ENCODE data around the gene CDK18. TPM values are rescaled to one million over a fixed set of nuclear protein-coding genes. Genes with fewer than 3 reads are reported as not detected.
A peak's percentile ranks its signal among the peaks of the same experiment; 100 is the strongest.

Gene CDK18
- total and polyA plus RNA-seq, 9 of the 15 experiments (the other 6 are each of a cell fraction or from before 2014, with no cell fraction given): 0.05 to 0.69 (median 0.17) TPM; not detected in 2

DNA sequence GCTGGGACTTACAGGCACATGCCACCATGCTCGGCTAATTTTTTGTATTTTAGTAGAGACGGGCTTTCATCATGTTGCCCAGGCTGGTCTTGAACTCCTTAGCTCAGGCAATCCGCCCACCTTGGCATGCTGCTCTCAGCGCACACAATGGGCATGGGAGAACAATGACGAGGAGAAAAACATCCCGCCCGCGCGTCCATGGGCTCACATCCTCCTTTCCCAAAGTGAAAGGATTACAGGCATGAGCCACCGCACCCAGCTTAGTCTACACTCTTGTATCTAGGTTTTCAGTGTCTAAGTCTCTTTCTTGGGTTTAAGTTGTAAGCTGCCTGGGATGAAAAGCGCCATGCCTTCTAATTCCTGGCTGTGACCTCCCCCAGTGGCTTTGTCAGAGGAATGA is 37.9 kb downstream of the CDK18 start (continued):
- TF ChIP-seq, protein P1, sequence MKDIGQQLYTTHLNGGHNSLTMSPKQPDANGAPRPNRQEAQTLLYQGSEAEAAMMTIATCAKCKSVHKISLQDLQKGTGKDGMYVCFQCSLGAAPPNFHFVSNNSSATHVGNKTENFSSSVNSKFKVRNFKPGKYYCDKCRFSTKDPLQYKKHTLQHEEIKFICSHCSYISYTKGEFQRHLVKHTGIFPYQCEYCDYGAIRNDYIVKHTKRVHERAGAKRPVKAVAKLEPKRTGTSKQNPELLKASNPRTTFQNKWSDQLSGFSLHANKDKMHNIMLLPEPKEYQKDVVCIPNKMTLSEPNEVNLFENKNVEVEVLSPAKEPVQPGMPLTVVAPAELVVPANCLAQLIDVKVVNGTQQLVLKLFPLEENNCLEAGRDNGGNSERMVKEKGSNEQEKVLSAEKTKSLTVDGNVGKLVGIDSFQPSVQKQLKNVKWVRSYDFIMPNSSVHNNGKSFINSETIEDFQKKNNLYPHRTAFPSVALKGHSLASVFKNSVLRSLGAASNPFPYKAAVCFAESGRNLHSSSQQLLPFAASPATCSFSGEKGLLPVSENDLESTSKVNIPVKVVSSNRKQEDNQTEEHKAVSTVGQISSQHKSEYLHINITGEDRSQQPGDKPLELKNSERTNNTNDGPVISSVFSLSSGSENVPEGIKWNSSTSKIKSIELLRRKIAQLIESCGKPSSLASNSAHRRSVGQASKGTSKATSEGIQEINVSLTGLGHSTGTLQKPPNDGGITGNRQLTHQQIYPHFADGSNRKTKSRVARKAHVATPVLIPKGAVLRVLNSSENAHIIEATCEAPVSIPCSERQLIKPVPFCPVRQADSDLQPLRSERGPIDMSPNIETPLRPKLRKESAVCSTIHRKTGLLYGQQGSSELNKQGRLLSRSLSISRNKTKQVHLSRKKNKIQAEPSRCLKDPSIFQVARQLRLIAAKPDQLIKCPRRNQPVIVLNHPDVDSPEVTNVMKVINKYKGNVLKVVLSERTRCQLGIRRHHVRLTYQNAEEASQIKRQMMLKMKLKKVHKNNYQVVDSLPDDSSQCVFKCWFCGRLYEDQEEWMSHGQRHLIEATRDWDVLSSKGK (CRISPR knock-in tag; IDR thresholded peaks at IDR 0.05): no peak
- TF ChIP-seq SREBF2 (CRISPR knock-in tag; IDR thresholded peaks at IDR 0.05): no peak
- TF ChIP-seq BCL6 (CRISPR knock-in tag; IDR thresholded peaks at IDR 0.05): no peak

DNA sequence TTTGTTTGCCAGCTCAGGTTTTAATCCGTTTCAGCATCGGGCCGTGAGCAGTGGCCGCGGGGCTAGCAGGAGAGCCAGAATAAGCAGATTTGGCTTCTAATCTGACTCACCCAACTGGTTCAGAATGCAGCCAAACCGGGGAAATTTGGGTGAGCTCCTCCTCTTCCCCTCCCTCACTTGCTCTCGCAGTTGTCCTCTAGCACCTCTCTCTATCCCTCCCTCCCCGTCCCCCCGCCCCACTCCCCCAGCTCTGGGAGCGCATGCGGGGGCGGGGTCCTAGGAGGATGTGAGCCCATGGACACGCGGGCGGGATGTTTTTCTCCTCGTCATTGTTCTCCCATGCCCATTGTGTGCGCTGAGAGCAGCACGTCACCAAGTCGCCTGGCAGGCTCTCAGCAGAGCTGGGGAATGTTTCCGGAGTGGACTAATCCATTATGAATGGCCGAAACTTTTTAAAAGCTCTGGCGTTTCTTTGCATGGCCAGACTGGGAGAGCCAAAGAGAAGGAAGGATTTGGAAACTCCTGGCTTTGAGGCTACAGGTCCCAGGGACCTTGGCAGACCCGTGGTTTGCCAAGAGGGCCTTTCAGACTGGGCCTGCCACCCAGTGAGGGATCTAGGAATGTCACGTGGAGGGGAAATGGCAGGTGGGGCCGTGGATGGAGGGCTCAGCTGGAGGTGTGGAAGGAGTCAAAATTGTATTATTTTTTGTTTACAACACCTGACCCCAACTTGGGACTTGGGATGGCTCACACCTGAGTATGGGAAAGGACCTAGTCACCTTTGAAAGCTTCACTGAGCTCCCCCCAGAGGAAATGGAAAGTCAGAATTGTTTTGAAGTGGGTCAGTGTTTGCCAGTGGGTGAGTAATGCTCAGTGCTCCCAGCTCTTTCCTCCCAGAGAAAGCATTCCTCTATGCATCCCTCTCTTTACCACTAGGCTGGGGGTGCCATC is 39.2 kb downstream of the CDK18 start:
- in situ Hi-C loops (cut with MboI): no loop called here
- DNase-seq (ENCODE audit: extremely low read depth in 1 of 4, low spot score in 3 of 4): peak; percentile 39 to 57 (median 54)
- no peak overlapping the region for H3K4me3 ChIP-seq
- FAIRE-seq: peak; percentile 23
- no peaks in the 10 kb centered on the region for H3K36me3 ChIP-seq (ENCODE audit: control insufficient read depth, insufficient read depth, low read length)
- H3K4me1 ChIP-seq (replicated peaks in 1 of 2; ENCODE audit: control insufficient read depth in 2 of 2, insufficient read depth in 2 of 2, low read length in 2 of 2): peaks cover 0 to 5% of the 10 kb centered on the region in 2 experiments; a peak in 3 of 5 replicates
- H3K79me2 ChIP-seq (ENCODE audit: control insufficient read depth, insufficient read depth, low read length): no peaks in the 10 kb centered on the region
- ATAC-seq: peak; percentile 33
- H3K27me3 ChIP-seq (ENCODE audit: control insufficient read depth in 2 of 2, insufficient read depth in 2 of 2, low read length in 2 of 2): peaks cover 28 to 55% of the 10 kb centered on the region in 2 experiments
- ChIA-PET CTCF (ENCODE audit: low intra/inter-chr PET ratio) (no interaction called here), POLR2A (interaction anchor here (0.5 to 1.0 kb wide), 6 partner anchors 13 to 172 kb away, joined by 3 to 5 read pairs (median 3); no protein-coding TSS in a partner anchor)
- no peaks in the 10 kb centered on the region for H3K9me3 ChIP-seq (replicated peaks; ENCODE audit: control insufficient read depth, insufficient read depth, low read depth, low read length)
- intact Hi-C loops (cut with micrococcal nuclease): no loop called here
- peak overlapping the region; percentile 48 for H3K4me2 ChIP-seq (ENCODE audit: insufficient read depth, low read length)
- peak overlapping the region; percentile 3; the same call in 1 of the 2 replicates for H2AFZ ChIP-seq (ENCODE audit: low read depth, low read length)
- WGBS (ENCODE audit: insufficient coverage, low coverage, missing lambda C conversion rate): under 1% methylated on average over 21 of the region's 25 CpGs
- no peak overlapping the region for H3K27ac ChIP-seq (ENCODE audit: extremely low read depth, low read depth, low read length)
- H3K9me1 ChIP-seq (ENCODE audit: control insufficient read depth, insufficient read depth, low read length): no peaks in the 10 kb centered on the region
- no TSS peak for BruUV-seq (replicated peaks)
- H3K9ac ChIP-seq (ENCODE audit: insufficient read depth in 1 of 2, low read depth in 2 of 2, low read length in 2 of 2): peak overlapping the region in 1 of 2 experiments; percentile 8; a peak in 1 of 4 replicates
- no peaks in the 10 kb centered on the region; the same call in 1 of the 2 replicates for H4K20me1 ChIP-seq (replicated peaks; ENCODE audit: control insufficient read depth, insufficient read depth, low read length)
- TF ChIP-seq NCOA4 (IDR thresholded peaks at IDR 0.05; ENCODE audit: partially characterized antibody): no peak
- TF ChIP-seq MED1 (CRISPR knock-in tag; IDR thresholded peaks at IDR 0.05; ENCODE audit: borderline replicate concordance): no peak
- TF ChIP-seq HNRNPK (IDR thresholded peaks at IDR 0.05; ENCODE audit: low read depth, low read length, poor library complexity, severe bottlenecking): no peak
- peak; percentile 17 to 33; a peak in 2 of 4 replicates for TF ChIP-seq NRF1 (conservative IDR thresholded peaks at IDR 0.05 in 1 of 2, IDR thresholded peaks at IDR 0.05 in 1 of 2)
- no peak for TF ChIP-seq HSF4 (CRISPR knock-in tag; IDR thresholded peaks at IDR 0.05; ENCODE audit: borderline replicate concordance)
- no peak for TF ChIP-seq FOXJ2 (tag; IDR thresholded peaks at IDR 0.05)
- TF ChIP-seq ZNF274 (IDR thresholded peaks at IDR 0.05; ENCODE audit: borderline replicate concordance, low read depth, low read length): no peak
- no peak for TF ChIP-seq RUNX1 (IDR thresholded peaks at IDR 0.05; ENCODE audit: low read depth)
- TF ChIP-seq, protein P2, sequence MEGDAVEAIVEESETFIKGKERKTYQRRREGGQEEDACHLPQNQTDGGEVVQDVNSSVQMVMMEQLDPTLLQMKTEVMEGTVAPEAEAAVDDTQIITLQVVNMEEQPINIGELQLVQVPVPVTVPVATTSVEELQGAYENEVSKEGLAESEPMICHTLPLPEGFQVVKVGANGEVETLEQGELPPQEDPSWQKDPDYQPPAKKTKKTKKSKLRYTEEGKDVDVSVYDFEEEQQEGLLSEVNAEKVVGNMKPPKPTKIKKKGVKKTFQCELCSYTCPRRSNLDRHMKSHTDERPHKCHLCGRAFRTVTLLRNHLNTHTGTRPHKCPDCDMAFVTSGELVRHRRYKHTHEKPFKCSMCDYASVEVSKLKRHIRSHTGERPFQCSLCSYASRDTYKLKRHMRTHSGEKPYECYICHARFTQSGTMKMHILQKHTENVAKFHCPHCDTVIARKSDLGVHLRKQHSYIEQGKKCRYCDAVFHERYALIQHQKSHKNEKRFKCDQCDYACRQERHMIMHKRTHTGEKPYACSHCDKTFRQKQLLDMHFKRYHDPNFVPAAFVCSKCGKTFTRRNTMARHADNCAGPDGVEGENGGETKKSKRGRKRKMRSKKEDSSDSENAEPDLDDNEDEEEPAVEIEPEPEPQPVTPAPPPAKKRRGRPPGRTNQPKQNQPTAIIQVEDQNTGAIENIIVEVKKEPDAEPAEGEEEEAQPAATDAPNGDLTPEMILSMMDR (IDR thresholded peaks at IDR 0.05 in 2 of 3, conservative IDR thresholded peaks at IDR 0.05 in 1 of 3; ENCODE audit: insufficient read depth in 2 of 3, low read depth in 1 of 3, low read length in 3 of 3): no peak
- TF ChIP-seq, protein P3, sequence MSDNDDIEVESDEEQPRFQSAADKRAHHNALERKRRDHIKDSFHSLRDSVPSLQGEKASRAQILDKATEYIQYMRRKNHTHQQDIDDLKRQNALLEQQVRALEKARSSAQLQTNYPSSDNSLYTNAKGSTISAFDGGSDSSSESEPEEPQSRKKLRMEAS (CRISPR knock-in tag; IDR thresholded peaks at IDR 0.05): no peak
- no peak for TF ChIP-seq ZKSCAN3 (CRISPR knock-in tag; IDR thresholded peaks at IDR 0.05)
